NCI-H2227 (cell line): ENCODE measurements around the gene DLX2.

Experiments
- DNase-seq: peaks from one replicate; lab custom pipeline; 2025; ENCODE audit not compliant: unreplicated experiment; lab: John Stamatoyannopoulos, UW

DLX2 gene

GRCh38 chr2:172056293-172056692 lies 46.4 kb downstream of the DLX2 start:
- DNase-seq: no peak

- no peak for DNase-seq
Measured at GRCh38 chr2:172053486-172053885, 49.2 kb downstream of the DLX2 start.

- peak; percentile 90 for DNase-seq
Measured at GRCh38 chr2:172052000-172052983, 50.4 kb downstream of the DLX2 start.

GRCh38 chr2:172050479-172051125 lies 52.1 kb downstream of the DLX2 start:
- no peak for DNase-seq

GRCh38 chr2:172049567-172050120 lies 53.1 kb downstream of the DLX2 start:
- DNase-seq: no peak
